Sigmoid colon (tissue), 7 donors: ENCODE results near the gene CAVIN4. TPM values are rescaled to one million over a fixed set of nuclear protein-coding genes. Genes with fewer than 3 reads are reported as not detected.

Source experiments
- DNase-seq: peaks from one replicate; pipeline ENCODE4 v3.0.0-alpha.2; 2019
- H3K27ac ChIP-seq, 4 donors: fragments of 200-600 bp; sonication (generic); one replicate each; pipeline ENCODE4 v1.5.1; 2016 to 2019; ENCODE audit warnings: mild to moderate bottlenecking in 1 of 4
- H3K27me3 ChIP-seq, 3 donors: fragments of 200-600 bp; sonication (generic); one replicate each; pipeline ENCODE4 v1.5.1; 2019; ENCODE audit warnings: mild to moderate bottlenecking in 1 of 3
- H3K36me3 ChIP-seq, 4 donors: fragments of 200-600 bp; sonication (generic); one replicate each; pipeline ENCODE4 v1.5.1; 2016 to 2019
- H3K4me1 ChIP-seq, 4 donors: fragments of 200-600 bp; sonication (generic); one replicate each; pipeline ENCODE4 v1.5.1; 2017 to 2019
- H3K4me3 ChIP-seq, 4 donors: fragments of 200-600 bp; sonication (generic); one replicate each; pipeline ENCODE4 v1.5.1; 2017 to 2019; ENCODE audit warnings: mild to moderate bottlenecking in 2 of 4, moderate library complexity in 1 of 4
- H3K9me3 ChIP-seq, 4 donors: fragments of 200-600 bp in 3 of 4; sonication (generic) in 3 of 4; one replicate each; pipeline versions ENCODE4 v1.5.1 to v1.6.1; 2013 to 2019
- CTCF ChIP-seq, 4 experiments: fragments of 450-650 bp in 3 of 4; fragments of 200-600 bp in 1 of 4; IDR thresholded peaks; one replicate each; pipeline ENCODE4 v1.5.1; 2016 to 2019; ENCODE audit warnings: antibody characterized with exemption in 4 of 4, mild to moderate bottlenecking in 3 of 4, moderate library complexity in 2 of 4
- EP300 ChIP-seq, 4 donors: sonication (generic); formaldehyde crosslinking; IDR thresholded peaks; one replicate each; pipeline ENCODE4 v1.6.1; 2017; ENCODE audit warnings: antibody characterized with exemption in 4 of 4
- POLR2A ChIP-seq, 2 donors: fragments of 450-650 bp; IDR thresholded peaks; one replicate each; pipeline ENCODE4 v1.6.1; 2016; ENCODE audit warnings: antibody characterized with exemption in 2 of 2, mild to moderate bottlenecking in 2 of 2, moderate library complexity in 2 of 2
- POLR2AphosphoS5 ChIP-seq, 4 donors: sonication (generic); formaldehyde crosslinking; IDR thresholded peaks; one replicate each; pipeline ENCODE4 v1.6.1; 2017; ENCODE audit warnings: antibody characterized with exemption in 4 of 4
- WGBS, 2 donors: extraction: QIAGEN DNeasy Blood & Tissue Kit; methylation state at CpG; one replicate each; pipeline ENCODE4 v1.1.7; 2013; 5-methylcytosine and 5-hydroxymethylcytosine counted together
- intact Hi-C: fragments of 100-400 bp; cut with DNase I; formaldehyde crosslinking; loops from one replicate; pipeline ENCODE4 v1.15.1; 2023
- polyA plus RNA-seq, 3 donors: library from polyadenylated mRNA; stranded (reverse); fragments of 200-250 nt; gene quantifications; one replicate each; pipeline ENCODE4 v1.2.3, GENCODE V29; 2013
- total RNA-seq, 4 donors: library from RNA; depleted of rRNA; stranded (reverse); fragments of >200 nt; gene quantifications; one replicate each; pipeline ENCODE4 v1.1.0, GENCODE V29; 2016
- donor health status: healthy with polysubstance abuse.
- donor health status: Bipolar disorder and iron deficiency.
- donor health status: healthy.

The CAVIN4 gene
- total RNA-seq (1 to 10 TPM in 1 of 4 donors, under 1 TPM in 3; 0.36 to 1.1 (median 0.62) TPM), polyA plus RNA-seq (under 1 TPM in 1 of 3 donors, not detected in 2; 0.06 TPM)

- Histone ChIP-seq H3K4me1 (no peaks in the 10 kb centered on the region), H3K36me3 (no peaks in the 10 kb centered on the region), H3K9me3 (no peaks in the 10 kb centered on the region), H3K27me3 (no peaks in the 10 kb centered on the region), H3K4me3 (no peak within 1 kb of the TSS), H3K27ac (no peak within 1 kb of the TSS)
- TF ChIP-seq POLR2AphosphoS5 (IDR thresholded peaks at IDR 0.05) (no peak), POLR2A (IDR thresholded peaks at IDR 0.05) (no peak), EP300 (IDR thresholded peaks at IDR 0.05) (no peak), CTCF (IDR thresholded peaks at IDR 0.05) (no peak)
- no peak for DNase-seq
- intact Hi-C loops: no loop called here
- 82 to 89% methylated on average over 10 of the region's 10 CpGs for WGBS, 2 donors
Observed at GRCh38 chr9:100577776-100578448, at the start of gene CAVIN4. Gene CAVIN4 (plus strand): TSS chr9:100578079. CDS start chr9:100578144, 65 bp downstream.

- DNase-seq: no peak
- 87 to 93% methylated on average over 4 of the region's 4 CpGs for WGBS, 2 donors
- H3K27me3 ChIP-seq: no peaks in the 10 kb centered on the region
- TF ChIP-seq CTCF (IDR thresholded peaks at IDR 0.05): no peak
- TF ChIP-seq POLR2A (IDR thresholded peaks at IDR 0.05): no peak
- TF ChIP-seq POLR2AphosphoS5 (IDR thresholded peaks at IDR 0.05): no peak
- TF ChIP-seq EP300 (IDR thresholded peaks at IDR 0.05): no peak
- intact Hi-C loops: no loop called here
- H3K9me3 ChIP-seq: no peaks in the 10 kb centered on the region
- H3K4me1 ChIP-seq: no peaks in the 10 kb centered on the region
- H3K27ac ChIP-seq: no peak overlapping the region
- H3K36me3 ChIP-seq: peaks cover 0 to under 1% (median 0%) of the 10 kb centered on the region in 4 donors
- H3K4me3 ChIP-seq: no peak overlapping the region
Observed at GRCh38 chr9:100534401-100534800, 43.5 kb upstream of the CAVIN4 start.

- no peak for TF ChIP-seq CTCF (IDR thresholded peaks at IDR 0.05)
- TF ChIP-seq EP300 (IDR thresholded peaks at IDR 0.05): no peak
- TF ChIP-seq POLR2AphosphoS5 (IDR thresholded peaks at IDR 0.05): no peak
- TF ChIP-seq POLR2A (IDR thresholded peaks at IDR 0.05): no peak
- intact Hi-C loops: no loop called here
- Histone ChIP-seq H3K4me3 (no peak overlapping the region), H3K27ac (no peak overlapping the region), H3K36me3 (peaks cover 0 to 3% (median 0%) of the 10 kb centered on the region in 4 donors), H3K4me1 (no peaks in the 10 kb centered on the region), H3K27me3 (no peaks in the 10 kb centered on the region), H3K9me3 (peaks cover 0 to 9% (median 0%) of the 10 kb centered on the region in 4 donors)
- no peak for DNase-seq
- 92 to 94% methylated on average over 12 of the region's 12 CpGs for WGBS, 2 donors
Observed at GRCh38 chr9:100540327-100540726, 37.6 kb upstream of the CAVIN4 start.

- H3K27me3 ChIP-seq: no peaks in the 10 kb centered on the region
- H3K9me3 ChIP-seq: peaks cover 0 to 9% (median 0%) of the 10 kb centered on the region in 4 donors
- H3K4me1 ChIP-seq: no peaks in the 10 kb centered on the region
- no peak overlapping the region for H3K4me3 ChIP-seq
- DNase-seq: no peak
- WGBS, 2 donors: 74 to 86% methylated on average over 5 of the region's 5 CpGs
- no peak overlapping the region for H3K27ac ChIP-seq
- intact Hi-C loops: no loop called here
- H3K36me3 ChIP-seq: peaks cover 0 to 10% (median 0%) of the 10 kb centered on the region in 4 donors
- TF ChIP-seq POLR2AphosphoS5 (IDR thresholded peaks at IDR 0.05) (no peak), CTCF (IDR thresholded peaks at IDR 0.05) (no peak), POLR2A (IDR thresholded peaks at IDR 0.05) (no peak), EP300 (IDR thresholded peaks at IDR 0.05) (no peak)
Observed at GRCh38 chr9:100549048-100549447, 28.8 kb upstream of the CAVIN4 start.
